Stimulated activated CD4-positive, alpha-beta T cell treated with anti-CD3 and anti-CD28 coated beads, Interleukin-12 subunit alpha, Interleukin-12 subunit beta, amount 100 ng/mL, for 24 hours (primary cell): ENCODE results near the gene CDX4.
"Not testable (repeated sequence)": the region's sequence is repeated elsewhere in the genome, so short reads cannot be mapped to it uniquely, and the experiment has no call there.

Experiments used
- DNase-seq, 2 experiments: peaks; one replicate each; pipeline ENCODE4 v3.0.0-alpha.2; 2020; ENCODE audit warnings: low read depth in 2 of 2

The CDX4 gene, protein sequence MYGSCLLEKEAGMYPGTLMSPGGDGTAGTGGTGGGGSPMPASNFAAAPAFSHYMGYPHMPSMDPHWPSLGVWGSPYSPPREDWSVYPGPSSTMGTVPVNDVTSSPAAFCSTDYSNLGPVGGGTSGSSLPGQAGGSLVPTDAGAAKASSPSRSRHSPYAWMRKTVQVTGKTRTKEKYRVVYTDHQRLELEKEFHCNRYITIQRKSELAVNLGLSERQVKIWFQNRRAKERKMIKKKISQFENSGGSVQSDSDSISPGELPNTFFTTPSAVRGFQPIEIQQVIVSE

DNA sequence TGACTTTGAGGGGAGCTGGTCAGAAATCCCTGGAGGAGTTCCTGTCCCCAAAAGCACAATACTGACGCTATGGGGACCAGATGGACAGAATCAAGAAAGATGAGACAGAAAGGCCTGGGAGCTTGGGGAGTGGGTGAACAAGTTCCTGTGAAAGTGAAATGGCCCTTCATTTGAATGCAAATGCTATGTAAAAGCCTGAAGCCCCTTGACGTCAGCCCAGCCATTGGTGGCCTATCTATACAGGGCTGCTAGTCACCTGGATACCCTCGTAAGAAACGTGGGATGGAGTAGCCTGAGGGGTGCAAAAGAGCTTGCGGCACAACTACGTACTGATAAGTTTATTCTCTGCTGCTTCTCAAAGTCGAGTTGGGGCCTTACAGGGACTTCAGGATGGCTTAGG, at the start of gene CDX4:
CDX4 (plus strand) TSS at position 223 of the 400 bp plus-strand sequence. CDS start 201 bp downstream, outside the sequence.
- no peak for DNase-seq

DNA sequence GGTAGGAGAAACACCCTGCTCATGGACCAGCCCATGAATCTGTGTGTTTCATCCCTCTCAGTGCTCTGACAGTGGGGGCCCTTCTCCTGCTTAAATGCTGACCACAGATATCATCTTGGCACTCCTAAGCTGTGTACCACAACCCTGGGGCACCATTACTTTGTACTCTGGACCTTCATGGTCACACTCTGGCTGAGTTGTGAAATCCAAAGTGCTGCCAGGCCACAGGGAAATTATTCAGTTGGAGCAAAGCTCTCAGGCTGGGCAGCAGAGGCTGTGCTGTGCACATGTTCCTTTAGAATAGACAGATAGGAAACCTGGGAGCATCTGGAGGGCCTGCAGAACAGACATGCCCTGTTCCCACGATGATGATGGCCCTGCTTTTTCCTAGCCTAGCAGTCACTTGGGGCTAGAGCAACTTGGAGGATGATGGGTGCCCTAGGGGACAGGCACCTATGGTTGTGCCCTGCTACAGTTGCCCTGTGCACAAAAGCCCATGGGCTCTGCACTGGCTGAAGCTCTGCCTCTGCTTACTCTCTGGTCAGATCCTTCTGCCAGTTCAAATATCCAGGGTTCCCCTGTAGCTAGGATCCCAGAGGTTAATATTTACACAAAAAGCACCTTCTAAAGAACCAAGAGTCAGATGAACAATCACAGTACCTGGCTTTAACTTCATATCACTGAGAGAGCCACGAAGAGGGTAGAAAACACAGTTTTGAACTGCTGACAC, 48.5 kb upstream of the CDX4 start:
- DNase-seq = no peak

DNA sequence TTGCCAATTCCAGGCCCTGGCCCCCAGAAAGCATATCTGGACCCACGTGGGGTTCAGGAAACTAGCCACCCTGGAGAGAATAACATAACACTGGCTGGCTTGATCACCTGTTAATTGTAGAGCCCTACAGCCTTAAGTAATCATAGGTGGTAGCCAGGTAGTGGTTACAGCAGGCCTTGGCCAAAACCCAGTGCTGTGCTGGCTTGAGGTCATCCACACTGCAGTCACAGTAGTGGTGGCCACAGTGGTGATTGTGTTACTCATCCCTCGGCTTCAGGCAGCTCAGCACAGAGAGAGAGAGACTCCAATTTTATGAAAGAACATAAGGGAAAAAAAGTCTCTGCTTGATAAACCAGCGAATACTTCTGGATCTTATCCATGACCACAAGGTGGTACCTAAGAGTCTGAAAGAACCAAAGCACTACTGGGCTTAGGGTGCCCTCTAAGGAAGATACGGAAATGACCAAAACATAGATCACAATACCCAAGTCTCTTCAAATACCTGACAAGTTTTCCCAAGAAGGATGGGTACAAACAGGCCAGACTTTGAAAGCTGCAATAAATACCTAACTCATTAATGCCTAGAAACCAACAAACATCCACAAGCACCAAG, 46.6 kb upstream of the CDX4 start:
- DNase-seq = no peak

DNA sequence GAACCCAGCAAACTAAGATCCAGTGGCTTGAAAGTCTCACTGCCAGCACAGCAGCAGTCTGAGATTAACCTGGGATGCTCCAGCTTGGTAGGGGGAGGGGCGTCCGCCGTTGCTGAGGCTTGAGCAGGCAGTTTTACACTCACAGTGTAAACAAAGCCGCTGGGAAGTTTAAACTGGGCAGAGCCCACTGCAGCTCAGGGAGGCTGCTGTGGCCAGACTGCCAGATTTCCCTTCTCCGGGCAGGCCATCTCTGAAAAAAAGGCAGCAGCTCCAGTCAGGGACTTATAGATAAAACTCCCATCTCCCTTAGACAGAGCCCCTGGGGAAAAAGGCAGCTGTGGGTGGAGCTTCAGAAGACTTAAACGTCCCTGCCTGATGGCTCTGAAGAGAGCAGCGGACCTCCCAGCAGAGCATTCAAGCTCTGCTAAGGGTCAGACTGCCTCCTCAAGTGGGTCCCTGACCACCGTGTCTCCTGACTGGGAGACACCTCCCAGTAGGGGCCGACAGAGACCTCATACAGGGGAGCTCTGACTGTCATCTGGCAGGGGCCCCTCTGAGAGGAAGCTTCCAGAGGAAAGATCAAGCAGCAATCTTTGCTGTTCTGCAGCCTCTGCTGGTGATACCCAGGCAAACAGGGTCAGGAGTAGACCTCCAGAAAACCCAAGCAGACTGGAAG, 45.1 kb upstream of the CDX4 start:
- DNase-seq = no peak

DNA sequence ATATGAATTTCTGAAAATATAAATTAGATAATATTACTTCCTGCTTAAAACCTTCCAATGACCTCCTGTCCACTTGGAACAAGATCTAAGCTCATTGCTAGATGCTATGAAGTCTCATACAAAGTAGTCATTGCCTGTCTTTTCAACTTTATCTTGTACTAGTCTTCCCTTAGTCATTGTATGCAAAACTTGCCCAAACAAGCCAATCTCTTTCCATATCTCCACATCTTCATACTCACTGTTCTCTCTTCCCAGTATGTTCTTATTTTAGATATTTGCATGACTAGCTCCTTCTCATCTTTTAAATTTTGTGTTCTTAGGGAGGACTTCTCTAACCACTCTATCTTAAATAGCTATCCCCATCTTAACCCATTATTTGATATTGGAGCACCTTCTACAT, 33.9 kb upstream of the CDX4 start:
- DNase-seq = no peak

DNA sequence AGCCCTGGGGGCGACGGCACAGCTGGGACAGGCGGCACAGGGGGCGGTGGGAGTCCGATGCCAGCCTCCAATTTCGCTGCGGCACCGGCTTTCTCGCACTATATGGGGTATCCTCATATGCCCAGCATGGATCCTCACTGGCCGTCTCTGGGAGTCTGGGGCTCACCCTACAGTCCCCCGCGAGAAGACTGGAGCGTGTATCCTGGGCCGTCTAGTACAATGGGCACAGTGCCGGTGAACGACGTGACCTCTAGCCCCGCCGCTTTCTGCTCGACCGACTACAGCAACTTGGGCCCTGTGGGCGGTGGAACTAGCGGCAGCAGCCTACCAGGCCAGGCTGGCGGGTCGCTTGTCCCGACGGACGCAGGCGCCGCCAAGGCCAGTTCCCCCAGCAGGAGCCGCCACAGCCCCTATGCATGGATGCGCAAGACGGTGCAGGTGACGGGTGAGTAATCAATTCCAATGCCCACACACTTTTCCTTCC, 500 bp downstream of the CDX4 start:
- no peak for DNase-seq

DNA sequence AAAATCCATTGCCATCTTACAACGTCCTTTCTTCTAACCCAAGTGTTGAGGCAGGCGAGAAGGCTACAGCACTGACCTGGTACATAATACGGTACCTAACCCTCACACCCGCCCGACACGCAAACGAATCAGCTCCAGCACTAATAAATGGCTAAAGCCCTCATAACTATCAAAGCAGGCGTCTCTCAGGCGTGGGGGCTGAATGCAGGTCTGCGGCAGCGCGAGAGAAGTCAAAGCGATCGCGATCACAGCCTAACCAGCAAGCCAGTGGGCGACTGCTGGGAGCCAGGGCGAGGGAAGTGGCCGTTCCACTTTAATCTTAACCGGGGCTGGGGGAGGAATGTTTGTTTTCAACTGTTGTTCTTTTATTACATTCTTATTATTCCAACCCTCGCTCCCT, 1.5 kb downstream of the CDX4 start:
- no peak for DNase-seq

DNA sequence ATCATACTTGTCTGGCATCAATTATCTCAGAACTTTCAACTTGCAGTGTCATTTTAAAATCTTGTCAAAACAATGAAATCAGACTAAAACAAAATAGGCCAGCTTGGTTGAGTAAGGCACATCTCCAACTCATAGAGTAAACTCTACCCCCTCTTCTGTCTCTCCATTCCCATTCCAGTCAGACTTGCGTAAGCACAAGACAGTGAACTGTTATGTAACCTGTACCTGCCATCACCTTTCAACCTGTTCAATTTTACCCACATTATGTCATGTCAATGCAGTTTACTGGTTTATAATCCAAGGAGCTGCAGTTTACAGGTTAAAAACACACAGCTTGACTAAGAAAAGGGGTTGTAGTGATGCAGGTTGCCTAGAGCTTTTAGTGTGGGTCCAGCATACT, 8.3 kb downstream of the CDX4 start:
- DNase-seq = no peak

DNA sequence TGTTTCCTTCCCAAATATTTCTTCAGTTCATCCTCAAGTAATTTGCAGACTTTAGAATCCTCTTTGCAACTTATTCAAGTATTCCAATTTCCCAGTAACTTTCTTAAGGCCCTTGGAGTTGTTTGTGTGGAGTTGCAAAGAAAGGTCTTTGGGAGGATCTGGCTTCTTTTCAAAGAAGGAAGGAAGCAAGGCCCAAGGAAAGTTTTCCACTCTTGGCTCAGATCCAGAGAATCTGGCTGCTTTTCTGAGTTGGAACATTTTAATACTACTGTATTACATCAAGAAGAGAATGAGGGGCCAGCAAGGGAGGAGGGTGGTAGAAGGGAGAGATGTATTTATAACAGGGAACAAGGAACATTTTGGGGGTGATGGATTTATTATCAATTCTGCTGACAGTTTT, 10.5 kb downstream of the CDX4 start:
- DNase-seq = no peak

DNA sequence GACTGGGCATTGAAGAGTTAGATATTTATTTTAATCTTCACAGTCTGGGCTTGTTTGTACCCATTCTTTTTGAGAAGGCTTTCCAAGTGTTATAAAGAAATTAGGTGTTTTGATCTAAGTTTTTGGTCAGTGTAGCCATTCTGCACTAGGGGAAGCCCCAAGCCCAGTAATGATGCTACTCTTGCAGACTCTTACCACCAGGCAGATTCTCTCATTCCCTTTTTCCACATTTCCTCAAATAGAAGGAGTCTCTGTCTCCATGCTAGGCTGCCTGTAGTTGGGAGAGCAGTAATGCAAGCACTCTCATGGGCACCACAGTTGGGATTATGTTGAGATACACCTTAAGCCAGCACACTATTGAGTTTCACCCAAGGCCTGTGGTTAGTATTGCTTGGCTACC, 21.5 kb downstream of the CDX4 start:
- DNase-seq = no peak

DNA sequence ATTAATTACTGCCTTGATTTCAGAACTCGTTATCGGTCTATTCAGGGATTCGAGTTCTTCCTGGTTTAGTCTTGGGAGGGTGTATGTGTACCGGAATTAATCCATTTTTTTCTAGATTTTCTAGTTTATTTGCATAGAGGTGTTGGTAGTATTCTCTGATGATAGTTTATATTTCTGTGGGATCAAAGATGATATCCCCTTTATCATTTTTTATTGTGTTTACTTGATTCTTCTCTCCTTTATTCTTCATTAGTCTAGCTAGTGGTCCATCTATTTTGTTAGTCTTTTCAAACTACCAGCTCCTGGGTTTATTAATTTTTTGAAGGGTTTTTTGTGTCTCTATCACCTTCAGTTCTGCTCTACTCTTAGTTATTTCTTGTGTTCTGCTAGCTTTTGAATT, 32.1 kb downstream of the CDX4 start:
- no peak for DNase-seq

DNA sequence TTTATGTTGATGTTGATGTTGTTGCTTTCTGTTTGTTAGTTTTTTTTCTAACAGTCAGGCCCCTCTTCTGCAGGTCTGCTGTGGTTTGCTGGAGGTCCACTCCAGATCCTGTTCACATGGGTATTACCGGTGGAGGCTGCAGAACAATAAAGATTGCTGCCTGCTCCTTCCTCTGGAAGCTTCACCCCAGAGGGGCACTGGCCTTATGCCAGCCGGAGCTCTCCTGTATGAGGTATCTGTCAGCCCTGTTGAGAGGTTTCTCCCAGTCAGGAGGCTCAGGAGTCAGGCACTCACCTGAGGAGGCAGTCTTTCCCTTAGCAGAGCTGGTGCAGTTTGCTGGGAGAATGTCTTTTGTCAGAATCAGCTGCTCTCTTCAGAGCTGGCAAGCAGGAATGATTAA, 34.7 kb downstream of the CDX4 start:
- DNase-seq = no peak

DNA sequence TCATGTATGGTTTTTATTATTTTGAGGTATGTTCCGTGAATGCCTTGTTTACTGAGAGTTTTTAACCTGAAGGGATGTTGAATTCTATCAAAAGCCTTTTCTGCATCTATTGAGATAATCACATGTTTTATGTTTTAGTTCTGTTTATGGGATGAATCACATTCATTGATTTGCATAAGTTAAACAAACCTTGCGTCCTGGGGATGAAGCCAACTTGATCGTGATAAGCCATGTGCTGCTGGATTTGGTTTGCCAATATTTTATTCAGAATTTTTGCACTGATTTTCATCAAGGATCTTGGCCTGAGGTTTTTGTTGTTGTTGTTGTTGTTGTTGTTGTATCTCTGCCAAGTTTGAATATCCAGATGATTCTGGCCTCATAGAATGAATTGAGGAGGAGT, 43.8 kb downstream of the CDX4 start:
- DNase-seq = no peak

DNA sequence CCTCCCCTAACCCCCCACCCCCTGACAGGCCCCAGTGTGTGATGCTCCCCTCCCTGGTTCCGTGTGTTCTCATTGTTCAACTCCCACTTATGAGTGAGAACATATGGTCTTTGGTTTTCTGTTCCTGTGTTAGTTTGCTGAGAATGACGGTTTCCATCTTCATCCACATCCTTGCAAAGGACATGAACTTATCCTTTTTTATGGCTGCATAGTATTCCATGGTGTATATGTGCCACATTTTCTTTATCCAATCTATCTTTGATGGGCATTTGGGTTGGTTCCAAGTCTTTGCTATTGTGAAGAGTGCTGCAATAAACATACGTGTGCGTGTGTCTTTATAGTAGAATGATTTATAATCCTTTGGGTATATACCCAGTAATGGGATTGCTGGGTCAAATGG, 45.3 kb downstream of the CDX4 start:
- DNase-seq = not testable (repeated sequence)
